NCI-H82 (cell line): ENCODE data around the gene PALLD.
"Not testable (repeated sequence)": the region's sequence is repeated elsewhere in the genome, so short reads cannot be mapped to it uniquely, and the experiment has no call there.

Experiments
- DNase-seq: peaks from one replicate; lab custom pipeline; 2025; lab: John Stamatoyannopoulos, UW

The PALLD gene

GRCh38 chr4:168677063-168677462 lies 180.2 kb downstream of the PALLD start:
- no peak for DNase-seq

- DNase-seq, result no peak
Observed at GRCh38 chr4:168677879-168678278, 181.0 kb downstream of the PALLD start.

GRCh38 chr4:168678751-168679366 lies 182.0 kb downstream of the PALLD start:
- no peak for DNase-seq

- DNase-seq, result no peak
Observed at GRCh38 chr4:168679397-168679796, 182.5 kb downstream of the PALLD start.

GRCh38 chr4:168679819-168680218 lies 183.0 kb downstream of the PALLD start:
- DNase-seq, result no peak

- DNase-seq, result no peak
Observed at GRCh38 chr4:168682898-168683500, 186.1 kb downstream of the PALLD start.

- no peak for DNase-seq
Observed at GRCh38 chr4:168683595-168683994, 186.7 kb downstream of the PALLD start.

GRCh38 chr4:168685136-168685809 lies 188.4 kb downstream of the PALLD start:
- no peak for DNase-seq

- DNase-seq, result no peak
Observed at GRCh38 chr4:168688584-168688983, 191.7 kb downstream of the PALLD start.

GRCh38 chr4:168689791-168690190 lies 192.9 kb downstream of the PALLD start:
- no peak for DNase-seq

GRCh38 chr4:168690199-168690598 lies 193.3 kb downstream of the PALLD start:
- DNase-seq, result no peak

- no peak for DNase-seq
Observed at GRCh38 chr4:168691631-168692369, 194.9 kb downstream of the PALLD start.

- DNase-seq, result no peak
Observed at GRCh38 chr4:168693750-168694490, 197.1 kb downstream of the PALLD start.

- DNase-seq, result no peak
Observed at GRCh38 chr4:168694667-168695066, 197.8 kb downstream of the PALLD start.

GRCh38 chr4:168695288-168695687 lies 198.4 kb downstream of the PALLD start:
- no peak for DNase-seq

- no peak for DNase-seq
Observed at GRCh38 chr4:168696280-168696679, 199.4 kb downstream of the PALLD start.

GRCh38 chr4:168696826-168697225 lies 200.0 kb downstream of the PALLD start:
- DNase-seq, result no peak

GRCh38 chr4:168699224-168699878 lies 202.5 kb downstream of the PALLD start:
- DNase-seq, result no peak

GRCh38 chr4:168701061-168701460 lies 204.2 kb downstream of the PALLD start:
- DNase-seq, result no peak

GRCh38 chr4:168702581-168703087 lies 205.8 kb downstream of the PALLD start:
- not testable (repeated sequence) for DNase-seq

GRCh38 chr4:168705121-168705520 lies 208.3 kb downstream of the PALLD start:
- no peak for DNase-seq
